Measurements from ENCODE around the gene DISC1.
"Not testable (repeated sequence)": the region's sequence is repeated elsewhere in the genome, so short reads cannot be mapped to it uniquely, and the experiment has no call there.

DISC1 gene

GRCh38 chr1:231959225-231959884 lies 332.8 kb downstream of the DISC1 start:
- DNase-seq (ENCODE audit: low spot score) = no peak

- DNase-seq (ENCODE audit: low spot score) = not testable (repeated sequence)
These were observed 335.2 kb downstream of the DISC1 start for GRCh38 chr1:231961801-231962200.

GRCh38 chr1:231962636-231963035 lies 336.0 kb downstream of the DISC1 start:
- no peak for DNase-seq (ENCODE audit: low spot score)

GRCh38 chr1:231964241-231964640 lies 337.7 kb downstream of the DISC1 start:
- DNase-seq (ENCODE audit: low spot score) = no peak

- DNase-seq (ENCODE audit: low spot score) = no peak
These were observed 338.4 kb downstream of the DISC1 start for GRCh38 chr1:231964961-231965360.

- no peak for DNase-seq (ENCODE audit: low spot score)
These were observed 339.0 kb downstream of the DISC1 start for GRCh38 chr1:231965615-231966014.

GRCh38 chr1:231966983-231967382 lies 340.4 kb downstream of the DISC1 start:
- no peak for DNase-seq (ENCODE audit: low spot score)

- no peak for DNase-seq (ENCODE audit: low spot score)
These were observed 342.5 kb downstream of the DISC1 start for GRCh38 chr1:231969076-231969475.

GRCh38 chr1:231969761-231970160 lies 343.2 kb downstream of the DISC1 start:
- not testable (repeated sequence) for DNase-seq (ENCODE audit: low spot score)

GRCh38 chr1:231970684-231971083 lies 344.1 kb downstream of the DISC1 start:
- DNase-seq (ENCODE audit: low spot score) = no peak

GRCh38 chr1:231971397-231972110 lies 345.0 kb downstream of the DISC1 start:
- DNase-seq (ENCODE audit: low spot score) = no peak

GRCh38 chr1:231972111-231972445 lies 345.5 kb downstream of the DISC1 start:
- no peak for DNase-seq (ENCODE audit: low spot score)

GRCh38 chr1:231973830-231974229 lies 347.2 kb downstream of the DISC1 start:
- DNase-seq (ENCODE audit: low spot score) = no peak

GRCh38 chr1:231976231-231976630 lies 349.6 kb downstream of the DISC1 start:
- no peak for DNase-seq (ENCODE audit: low spot score)

GRCh38 chr1:231981675-231982074 lies 355.1 kb downstream of the DISC1 start:
- no peak for DNase-seq (ENCODE audit: low spot score)

- DNase-seq (ENCODE audit: low spot score) = no peak
These were observed 356.4 kb downstream of the DISC1 start for GRCh38 chr1:231982871-231983587.

- DNase-seq (ENCODE audit: low spot score) = no peak
These were observed 357.1 kb downstream of the DISC1 start for GRCh38 chr1:231983588-231984193.

- DNase-seq (ENCODE audit: low spot score) = no peak
These were observed 358.9 kb downstream of the DISC1 start for GRCh38 chr1:231985296-231986023.

- no peak for DNase-seq (ENCODE audit: low spot score)
These were observed 360.2 kb downstream of the DISC1 start for GRCh38 chr1:231986631-231987336.

GRCh38 chr1:231990388-231990787 lies 363.8 kb downstream of the DISC1 start:
- no peak for DNase-seq (ENCODE audit: low spot score)

GRCh38 chr1:231991231-231991630 lies 364.6 kb downstream of the DISC1 start:
- DNase-seq (ENCODE audit: low spot score) = no peak
